HepG2 (cell line): ENCODE measurements around the gene NKPD1. TPM values are rescaled to one million over a fixed set of nuclear protein-coding genes. Genes with fewer than 3 reads are reported as not detected.

Experiments used
- ATAC-seq: fragments of 200-7000 bp; cut with Tn5 transposase; 3 replicates; pipeline ENCODE4 v1.9.1; 2020; ENCODE audit warnings: mild to moderate bottlenecking, moderate library complexity
- Bru-seq: library from RNA; stranded (reverse); fragments of 400-500 nt; gene quantifications from one replicate; lab custom pipeline; 2021; lab: Mats Ljungman, UMichigan
- BruChase-seq, 2 experiments: library from RNA; stranded (reverse); fragments of 400-500 nt; gene quantifications; one replicate each; lab custom pipeline; 2021; lab: Mats Ljungman, UMichigan
- BruUV-seq: library from RNA; stranded (reverse); fragments of 400-500 nt; replicated peaks from 2 replicates; lab custom pipeline; 2021; lab: Mats Ljungman, UMichigan
- CTCF ChIA-PET: fragments of 300-600 bp; formaldehyde crosslinking; extraction: SDS; loops from one replicate; lab custom pipeline; 2021; ENCODE audit warnings: low total read pairs, inconsistent platforms, low intra/inter-chr PET ratio; lab: Yijun Ruan, JAX
- POLR2A ChIA-PET: fragments of 350-600 bp; sonication (Branson Sonifier 250); formaldehyde crosslinking; loops from one replicate; lab custom pipeline; 2020; ENCODE audit warnings: antibody characterized with exemption, inconsistent platforms; lab: Yijun Ruan, JAX
- DNase-seq: peaks from one replicate; pipeline ENCODE4 v3.0.0-alpha.2; 2015; ENCODE audit warnings: low spot score
- FAIRE-seq: peaks from 3 replicates; lab custom pipeline; 2011; peaks lifted over from hg19 to GRCh38; lab: Jason Lieb, UNC
- H2AFZ ChIP-seq: one replicate; pipeline ENCODE4 v1.6.1; 2011; ENCODE audit warnings: low read length, inconsistent platforms
- H3K27ac ChIP-seq: fragments of 300-600 bp; 3 replicates; pipeline ENCODE4 v1.8.0; 2011; ENCODE audit warnings: mixed run types, mild to moderate bottlenecking, mixed read lengths, low read length, inconsistent platforms; ENCODE audit not compliant: insufficient read depth; ENCODE audit errors: extremely low read length
- H3K27me3 ChIP-seq, 2 experiments: fragments of 200-600 bp in 1 of 2; 2 replicates in 1 of 2; 3 replicates in 1 of 2; pipeline versions ENCODE4 v1.6.0 to v1.8.0; 2011; ENCODE audit warnings: low read length in 2 of 2, mild to moderate bottlenecking in 2 of 2, moderate library complexity in 2 of 2, inconsistent platforms in 1 of 2; ENCODE audit not compliant: insufficient read depth in 2 of 2, control insufficient read depth in 1 of 2
- H3K36me3 ChIP-seq, 2 experiments: fragments of 200-600 bp in 1 of 2; replicated peaks in 1 of 2; 2 replicates in 1 of 2; 3 replicates in 1 of 2; pipeline versions ENCODE4 v1.5.1 to v1.8.0; 2011; ENCODE audit warnings: low read length in 2 of 2, inconsistent platforms in 1 of 2; ENCODE audit not compliant: insufficient read depth in 2 of 2, control insufficient read depth in 1 of 2
- H3K4me1 ChIP-seq: 2 replicates; pipeline ENCODE4 v1.5.1; 2012; ENCODE audit warnings: low read length, inconsistent platforms; ENCODE audit not compliant: insufficient read depth
- H3K4me2 ChIP-seq: 2 replicates; pipeline ENCODE4 v1.6.0; 2011; ENCODE audit warnings: low read depth, low read length, inconsistent platforms
- H3K4me3 ChIP-seq, 3 experiments: fragments of 200-600 bp in 1 of 3; sonication (generic), shearing (Covaris generic) in 1 of 3; replicated peaks in 1 of 3; 2 replicates each; pipeline ENCODE4 v1.5.1; 2011 to 2016; ENCODE audit warnings: low read length in 3 of 3, inconsistent platforms in 2 of 3, low read depth in 2 of 3, mild to moderate bottlenecking in 2 of 3, control low read depth in 1 of 3, mixed read lengths in 1 of 3; ENCODE audit not compliant: insufficient read depth in 1 of 3
- H3K79me2 ChIP-seq: one replicate; pipeline ENCODE4 v1.6.1; 2011; ENCODE audit warnings: low read length, inconsistent platforms; ENCODE audit not compliant: insufficient read depth
- H3K9ac ChIP-seq: 2 replicates; pipeline ENCODE4 v1.6.0; 2011; ENCODE audit warnings: mild to moderate bottlenecking, low read depth, low read length, inconsistent platforms; ENCODE audit not compliant: insufficient read depth
- H3K9me3 ChIP-seq: 2 replicates; pipeline ENCODE4 v1.5.1; 2012; ENCODE audit warnings: mild to moderate bottlenecking, low read length
- H4K20me1 ChIP-seq: 2 replicates; pipeline ENCODE4 v1.6.0; 2011; ENCODE audit warnings: inconsistent platforms, mild to moderate bottlenecking, low read length, moderate library complexity; ENCODE audit not compliant: insufficient read depth
- DRAP1 ChIP-seq: IDR thresholded peaks from 2 replicates; pipeline ENCODE4 v1.6.1; 2016; ENCODE audit warnings: missing genetic modification reagents, missing compliant biosample characterization
- EED ChIP-seq: sonication (generic); formaldehyde crosslinking; IDR thresholded peaks from 2 replicates; pipeline ENCODE4 v1.5.0; 2020; ENCODE audit warnings: mild to moderate bottlenecking, missing genetic modification reagents
- FOXA3 ChIP-seq: IDR thresholded peaks from 2 replicates; pipeline ENCODE4 v1.6.1; 2016; ENCODE audit warnings: missing genetic modification reagents, missing compliant biosample characterization
- MTERF4 ChIP-seq: sonication (generic); formaldehyde crosslinking; IDR thresholded peaks from 2 replicates; pipeline ENCODE4 v1.8.0; 2023; ENCODE audit warnings: mild to moderate bottlenecking, missing genetic modification reagents
- SOX6 ChIP-seq, 2 experiments: fragments of 450-650 bp in 1 of 2; sonication (generic) in 1 of 2; formaldehyde crosslinking in 1 of 2; IDR thresholded peaks; 2 replicates each; pipeline versions ENCODE4 v1.4.0 to v1.6.1; 2017 to 2020; ENCODE audit warnings: antibody characterized with exemption in 1 of 2, mild to moderate bottlenecking in 1 of 2, missing genetic modification reagents in 1 of 2
- ZNF138 ChIP-seq: sonication (generic); formaldehyde crosslinking; IDR thresholded peaks from 2 replicates; pipeline ENCODE4 v1.5.0; 2020; ENCODE audit warnings: mild to moderate bottlenecking, low read depth, missing genetic modification reagents
- ZNF503 ChIP-seq: sonication (generic); formaldehyde crosslinking; IDR thresholded peaks from 2 replicates; pipeline ENCODE4 v1.4.0; 2020; ENCODE audit warnings: missing genetic modification reagents
- ZNF557 ChIP-seq: sonication (generic); formaldehyde crosslinking; IDR thresholded peaks from 2 replicates; pipeline ENCODE4 v1.4.0; 2020; ENCODE audit warnings: missing genetic modification reagents
- ZNF580 ChIP-seq: IDR thresholded peaks from 2 replicates; pipeline ENCODE4 v1.6.1; 2016; ENCODE audit warnings: low read depth, borderline replicate concordance
- ZNF768 ChIP-seq: sonication (generic); formaldehyde crosslinking; IDR thresholded peaks from 2 replicates; pipeline ENCODE4 v1.4.0; 2020; ENCODE audit warnings: missing genetic modification reagents
- WGBS: methylation state at CpG from one replicate; pipeline ENCODE4 v1.1.6; 2017; ENCODE audit warnings: low lambda C conversion rate; 5-methylcytosine and 5-hydroxymethylcytosine counted together
- in situ Hi-C: cut with HindIII; loops from 2 replicates; pipeline ENCODE4 v1.10.0; 2017; ENCODE audit warnings: low pct_unique_long_range_greater_than_20kb; ENCODE audit not compliant: extremely low pct_ligation_motif_present
- intact Hi-C: fragments of 100-400 bp; cut with micrococcal nuclease; formaldehyde crosslinking; loops from one replicate; pipeline ENCODE4 v1.10.0; 2022; ENCODE audit not compliant: unreplicated experiment
- long read RNA-seq, 2 experiments: library from RNA in 1 of 2; library from polyadenylated mRNA in 1 of 2; stranded (forward) in 1 of 2; unstranded in 1 of 2; transcript quantifications; one replicate each; pipeline ENCODE4 v2.0.0, GENCODE V29; 2019 to 2022
- polyA minus RNA-seq, 3 experiments: library from RNA; depleted of rRNA, polyadenylated mRNA; stranded (reverse); fragments of >200 nt; gene quantifications; 2 replicates each; pipeline ENCODE4 v1.2.3, GENCODE V29; 2011; ENCODE audit warnings: low replicate concordance in 1 of 3
- polyA plus RNA-seq, 8 experiments: library from polyadenylated mRNA; depleted of rRNA in 3 of 8; stranded (reverse) in 7 of 8; unstranded in 1 of 8; fragments of >200 nt; fragmentation: Illumina TruSeq in 4 of 8; extraction: Trizol in 4 of 8; gene quantifications; 2 replicates each; pipeline versions ENCODE4 v1.2.1 to v1.2.3, GENCODE V29; 2011 to 2016; ENCODE audit warnings: low read depth in 4 of 8, missing spikeins in 1 of 8, mixed read lengths in 1 of 8; ENCODE audit not compliant: insufficient read depth in 1 of 8
- total RNA-seq, 5 experiments: library from RNA; depleted of rRNA; stranded (reverse); fragments of >200 nt; fragmentation: Illumina TruSeq; extraction: Trizol; gene quantifications; 2 replicates each; pipeline ENCODE4 v1.2.3, GENCODE V29; 2016; ENCODE audit warnings: low read depth in 1 of 5

Gene NKPD1, protein sequence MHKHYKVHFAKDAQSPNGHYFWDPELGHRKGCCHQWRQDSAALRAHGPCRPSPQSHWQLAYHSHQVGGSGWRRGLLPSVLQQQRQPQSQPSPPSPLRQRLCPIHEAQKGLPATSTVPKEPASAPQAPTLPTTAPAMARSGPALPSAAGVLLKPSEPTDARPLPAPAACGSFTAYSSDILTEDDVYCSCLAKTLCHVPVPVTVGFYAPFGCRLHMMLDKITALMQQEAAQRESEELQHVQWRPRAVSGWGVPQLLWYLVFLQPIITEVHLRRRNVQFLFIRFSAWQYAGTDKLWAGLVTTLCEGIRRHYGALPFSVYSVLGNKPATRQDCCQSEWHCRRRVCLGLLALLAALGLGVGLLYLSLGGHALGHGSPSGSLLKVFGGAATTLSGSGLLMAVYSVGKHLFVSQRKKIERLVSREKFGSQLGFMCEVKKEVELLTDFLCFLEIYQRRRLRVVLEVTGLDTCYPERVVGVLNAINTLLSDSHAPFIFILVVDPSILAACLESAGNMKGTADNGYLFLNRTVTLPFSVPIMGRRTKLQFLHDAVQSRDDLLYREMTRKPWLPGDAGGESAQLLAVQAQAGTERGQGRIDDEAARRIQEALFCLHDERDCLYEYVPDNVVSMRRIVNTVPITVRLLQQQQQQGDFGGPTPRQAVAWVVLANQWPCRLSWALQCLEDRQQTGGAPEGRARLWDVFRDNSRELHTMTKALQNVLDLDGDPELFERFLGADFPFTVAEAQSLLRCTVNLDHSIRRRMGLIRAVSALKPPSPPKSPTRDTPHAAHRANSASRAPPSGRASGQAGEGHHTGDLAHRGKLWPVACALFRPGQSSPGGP
- total RNA-seq (2016; rRNA removed; fragmentation: Illumina TruSeq; extraction: Trizol) (not detected in 2 replicates), polyA plus RNA-seq (2011; rRNA removed) (0.03 and 0.10 TPM in 2 replicates), polyA minus RNA-seq (2011; rRNA and poly(A)+ RNA removed; ENCODE audit: low replicate concordance) (0.12 and 0.14 TPM in 2 replicates), Bru-seq, nascent RNA (percentile 15 among the genes with signal in this experiment), BruChase-seq, experiment 1, labeled RNA remaining after a 6-hour chase (percentile 17 among the genes with signal in this experiment), BruChase-seq, experiment 2, labeled RNA remaining after a 2-hour chase (percentile 17 among the genes with signal in this experiment)
- total RNA-seq (2016; cell fraction: cytosol; rRNA removed; fragmentation: Illumina TruSeq; extraction: Trizol; ENCODE audit: low read depth) = not detected in 2 replicates
- total RNA-seq (2016; cell fraction: insoluble cytoplasmic fraction; rRNA removed; fragmentation: Illumina TruSeq; extraction: Trizol) = not detected in 2 replicates
- not detected in 2 replicates for total RNA-seq (2016; cell fraction: membrane; rRNA removed; fragmentation: Illumina TruSeq; extraction: Trizol)
- total RNA-seq (2016; cell fraction: nucleus; rRNA removed; fragmentation: Illumina TruSeq; extraction: Trizol) = not detected in 2 replicates
- 0.03 and 0.04 TPM in 2 replicates for polyA plus RNA-seq (2011; cell fraction: cytosol; rRNA removed)
- polyA plus RNA-seq (2011; cell fraction: nucleus; rRNA removed) = 0.42 and 0.51 TPM in 2 replicates
- 0.04 TPM in 1 of 2 replicates, not detected in the other for polyA plus RNA-seq (2012)
- not detected in 2 replicates for polyA plus RNA-seq (2016; cell fraction: cytosol; fragmentation: Illumina TruSeq; extraction: Trizol; ENCODE audit: low read depth)
- not detected in 2 replicates for polyA plus RNA-seq (2016; cell fraction: insoluble cytoplasmic fraction; fragmentation: Illumina TruSeq; extraction: Trizol; ENCODE audit: low read depth)
- polyA plus RNA-seq (2016; cell fraction: membrane; fragmentation: Illumina TruSeq; extraction: Trizol; ENCODE audit: low read depth) = not detected in 2 replicates
- polyA plus RNA-seq (2016; cell fraction: nucleus; fragmentation: Illumina TruSeq; extraction: Trizol; ENCODE audit: insufficient read depth, low read depth) = 0.14 TPM in 1 of 2 replicates, not detected in the other
- not detected in 2 replicates for polyA minus RNA-seq (2011; cell fraction: cytosol; rRNA and poly(A)+ RNA removed)
- polyA minus RNA-seq (2011; cell fraction: nucleus; rRNA and poly(A)+ RNA removed) = 0.13 TPM in 1 of 2 replicates, not detected in the other
- long read RNA-seq, experiment 1 = 0 reads
- long read RNA-seq, experiment 2, partial matches to known transcripts = 0 of 1 reads
- long read RNA-seq, experiment 2, other reads (novel, unspliced or antisense) = 0 of 1 reads

DNA sequence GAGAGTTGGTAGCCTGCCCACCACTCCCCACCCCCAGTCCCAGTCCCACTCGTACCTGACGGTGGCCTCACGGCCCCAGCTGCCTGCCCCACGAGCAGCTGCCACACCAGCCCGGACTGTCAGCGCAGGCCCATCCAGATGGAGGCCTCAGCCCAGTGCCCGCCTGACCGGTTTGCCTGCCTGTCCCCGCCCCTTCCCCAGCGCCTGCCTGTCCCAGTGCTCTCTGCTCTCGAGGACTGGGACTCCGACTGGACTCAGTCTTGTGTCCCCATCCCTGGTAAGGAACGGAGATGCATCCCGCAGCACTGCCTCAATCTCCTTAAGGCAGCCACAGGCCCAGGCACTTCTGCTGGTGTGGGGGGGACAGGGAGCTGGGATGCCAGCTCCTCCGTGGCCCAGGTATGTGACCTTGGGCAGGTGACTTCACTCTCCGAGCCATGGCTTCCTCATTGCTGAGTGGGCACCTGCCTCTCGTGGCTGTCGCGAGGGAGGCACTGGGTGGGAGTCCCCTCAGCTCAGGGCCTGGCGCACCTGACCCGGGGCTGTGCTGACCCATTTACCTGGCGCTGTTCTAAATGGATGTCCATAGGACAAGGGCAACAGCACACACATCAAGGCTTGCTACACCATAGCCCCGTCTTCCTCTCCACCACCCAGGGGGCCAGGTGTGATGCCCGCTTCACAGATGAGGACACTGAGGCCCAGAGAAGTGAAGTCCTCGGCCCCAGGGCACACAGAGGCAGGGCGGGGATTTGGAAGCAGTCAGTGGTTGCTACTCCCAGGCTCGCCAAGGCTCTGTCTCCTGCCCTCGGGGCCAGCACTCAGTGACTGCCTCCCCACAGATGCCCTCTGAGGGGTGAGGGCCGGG is at the start of gene NKPD1:
Gene NKPD1 (minus strand): TSS at position 113 of the 868 bp plus-strand sequence. CDS start 832 bp downstream, outside the sequence.
- H3K27ac ChIP-seq = no peak within 1 kb of the TSS
- H4K20me1 ChIP-seq = no peaks in the 10 kb centered on the region
- peaks cover 91% of the 10 kb centered on the region for H3K4me1 ChIP-seq
- no peaks in the 10 kb centered on the region for H3K9me3 ChIP-seq
- FAIRE-seq (no peak), DNase-seq (no peak), ATAC-seq (peak; percentile 17)
- no peaks in the 10 kb centered on the region for H3K79me2 ChIP-seq
- peaks cover 12 to 54% of the 10 kb centered on the region in 2 experiments; a peak in 4 of 5 replicates for H3K27me3 ChIP-seq
- peak within 1 kb of the TSS; percentile 42; the same call in 1 of the 2 replicates for H3K4me2 ChIP-seq
- ChIA-PET POLR2A (no interaction called here), CTCF (interaction anchor here (1.8 kb wide), 1 partner anchor 26 kb away, joined by 8 read pairs; no protein-coding TSS in a partner anchor)
- no peak within 1 kb of the TSS for H2AFZ ChIP-seq
- WGBS = no CpG with 5 or more reads among the region's 29 CpGs
- intact Hi-C loops = no loop called here
- H3K4me3 ChIP-seq = peak within 1 kb of the TSS in 1 of 3 experiments; percentile 21; a peak in 1 of 6 replicates
- no peaks in the 10 kb centered on the region for H3K36me3 ChIP-seq
- BruUV-seq = no TSS peak
- H3K9ac ChIP-seq = no peak within 1 kb of the TSS
- in situ Hi-C loops = no loop called here
- TF ChIP-seq MTERF4 (CRISPR knock-in tag) = no peak
- no peak for TF ChIP-seq DRAP1 (CRISPR knock-in tag)
- no peak for TF ChIP-seq ZNF557 (CRISPR knock-in tag)
- no peak for TF ChIP-seq FOXA3 (CRISPR knock-in tag)
- TF ChIP-seq ZNF138 (CRISPR knock-in tag) = no peak
- TF ChIP-seq EED (CRISPR knock-in tag) = 0 out of 2 replicates have a peak, but pooled peaks have one; percentile 12
- TF ChIP-seq ZNF503 (CRISPR knock-in tag) = no peak
- no peak for TF ChIP-seq SOX6 (IDR thresholded peaks at IDR 0.05)
- TF ChIP-seq SOX6 (CRISPR knock-in tag; IDR thresholded peaks at IDR 0.05) = no peak
- TF ChIP-seq ZNF580 (CRISPR knock-in tag) = no peak
- peak; percentile 55; the same call in 1 of the 2 replicates for TF ChIP-seq ZNF768
